Caki2 (cell line): ENCODE measurements around the gene PRAMEF33. TPM values are rescaled to one million over a fixed set of nuclear protein-coding genes. Genes with fewer than 3 reads are reported as not detected.

ENCODE experiments used
- total RNA-seq: library from RNA; depleted of rRNA; stranded (reverse); fragments of >200 nt; shearing (Covaris generic); gene quantifications from 2 replicates; pipeline ENCODE4 v1.2.3, GENCODE V29; 2014; ENCODE audit warnings: low replicate concordance; rRNA removed

Gene PRAMEF33
- total RNA-seq, 1 experiment from 2014 or later, result not detected

Other genes starting within 250 kb of the PRAMEF33 start
- not detected in 2 replicates for gene PRAMEF27, start 247.0 kb upstream of the PRAMEF33 start, total RNA-seq
- not detected in 2 replicates for gene HNRNPCL3, start 242.8 kb upstream of the PRAMEF33 start, total RNA-seq
- gene PRAMEF25, start 232.8 kb upstream of the PRAMEF33 start, total RNA-seq, result not detected in 2 replicates
- not detected in 2 replicates for gene HNRNPCL2, start 186.7 kb upstream of the PRAMEF33 start, total RNA-seq
- not detected in 2 replicates for gene PRAMEF26, start 147.5 kb upstream of the PRAMEF33 start, total RNA-seq
- not detected in 2 replicates for gene HNRNPCL4, start 137.9 kb upstream of the PRAMEF33 start, total RNA-seq
- gene PRAMEF9, start 131.7 kb upstream of the PRAMEF33 start, total RNA-seq, result not detected in 2 replicates
- gene PRAMEF13, start 102.1 kb upstream of the PRAMEF33 start, total RNA-seq, result not detected in 2 replicates
- not detected in 2 replicates for gene PRAMEF18, start 77.4 kb upstream of the PRAMEF33 start, total RNA-seq
- gene PRAMEF5, start 49.3 kb upstream of the PRAMEF33 start, total RNA-seq, result not detected in 2 replicates
- gene PRAMEF8, start 18.4 kb upstream of the PRAMEF33 start, total RNA-seq, result not detected in 2 replicates
- not detected in 2 replicates for gene PRAMEF15, start 12.0 kb downstream of the PRAMEF33 start, total RNA-seq
- gene PRAMEF14, start 43.6 kb downstream of the PRAMEF33 start, total RNA-seq, result not detected in 2 replicates
- gene PRAMEF19, start 68.4 kb downstream of the PRAMEF33 start, total RNA-seq, result not detected in 2 replicates
- not detected in 2 replicates for gene PRAMEF17, start 86.1 kb downstream of the PRAMEF33 start, total RNA-seq
- not detected in 2 replicates for gene PRAMEF20, start 106.9 kb downstream of the PRAMEF33 start, total RNA-seq
- gene LRRC38, start 210.5 kb downstream of the PRAMEF33 start, total RNA-seq, result not detected in 2 replicates